IgD-negative memory B cell (primary cell): ENCODE data around the gene ZNF805. TPM values are rescaled to one million over a fixed set of nuclear protein-coding genes. Genes with fewer than 3 reads are reported as not detected.
A peak's percentile ranks its signal among the peaks of the same experiment; 100 is the strongest.

Experiments used
- H3K27ac Mint-ChIP-seq, 3 donors: one replicate each; pipeline ENCODE4 v1.8.0; 2020 to 2022; ENCODE audit warnings: mild to moderate bottlenecking in 3 of 3, mixed read lengths in 3 of 3, moderate library complexity in 1 of 3
- H3K27me3 Mint-ChIP-seq: one replicate; pipeline ENCODE4 v1.8.0; 2021; ENCODE audit warnings: mixed read lengths
- H3K36me3 Mint-ChIP-seq: one replicate; pipeline ENCODE4 v1.8.0; 2020; ENCODE audit warnings: mild to moderate bottlenecking, mixed read lengths
- H3K4me1 Mint-ChIP-seq, 3 donors: one replicate each; pipeline ENCODE4 v1.8.0; 2020 to 2022; ENCODE audit warnings: mixed read lengths in 3 of 3, mild to moderate bottlenecking in 1 of 3
- H3K4me3 Mint-ChIP-seq, 4 donors: one replicate each; pipeline ENCODE4 v1.8.0; 2020 to 2022; ENCODE audit warnings: mild to moderate bottlenecking in 4 of 4, mixed read lengths in 4 of 4, moderate library complexity in 3 of 4
- H3K9me3 Mint-ChIP-seq, 3 donors: one replicate each; pipeline ENCODE4 v1.8.0; 2020 to 2021; ENCODE audit warnings: mixed read lengths in 3 of 3, mild to moderate bottlenecking in 1 of 3
- polyA plus RNA-seq: library from polyadenylated mRNA; unstranded; fragments of 300-500 nt; fragmentation: Illumina TruSeq; gene quantifications from one replicate; pipeline ENCODE4 v1.2.3, GENCODE V29; 2021

ZNF805 gene
- polyA plus RNA-seq, 1 donor from 2014 or later, result 3.8 TPM

DNA sequence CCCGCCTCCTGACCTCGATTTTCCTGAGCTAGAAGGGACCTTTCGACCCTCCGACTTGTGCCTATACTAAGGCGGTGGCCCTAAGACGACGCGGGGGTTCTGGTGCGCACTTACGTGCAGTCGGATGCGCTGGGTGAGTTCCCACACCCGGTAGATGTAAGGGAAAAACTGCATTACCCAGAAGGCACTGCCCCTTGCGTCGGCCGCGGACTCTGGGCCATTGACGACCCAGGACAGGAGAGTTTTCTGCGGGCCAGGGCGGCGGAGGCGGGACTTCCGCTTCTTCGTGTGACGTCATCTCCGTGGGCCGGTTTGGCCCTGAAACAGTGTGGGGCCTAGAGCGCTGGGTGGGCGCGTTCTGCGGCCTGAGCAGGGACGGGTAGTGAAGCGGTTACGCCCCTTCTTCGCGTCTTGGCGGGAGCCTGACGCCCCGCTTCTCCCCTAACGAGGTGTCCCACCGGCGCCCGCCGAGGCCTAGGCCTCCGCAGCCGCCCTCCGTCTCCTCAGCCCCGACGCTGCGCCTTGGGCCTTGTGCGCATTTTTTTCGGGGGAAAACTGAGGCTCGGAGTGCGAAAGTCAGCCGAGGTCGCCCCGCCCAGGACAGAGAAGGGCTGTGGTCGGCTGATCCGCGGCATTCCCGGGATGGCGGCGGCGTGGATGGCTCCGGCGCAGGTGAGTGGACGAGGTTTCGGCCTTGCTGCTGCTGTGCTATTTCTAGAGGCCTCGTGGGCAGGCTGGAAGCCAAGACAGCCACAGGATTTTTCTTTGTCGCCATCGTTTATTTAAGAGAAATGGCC is 39.9 kb downstream of the ZNF805 start, which contains the start of gene ZNF460:
TSS of gene ZNF460 (plus strand) at position 321 of the 797 bp plus-strand sequence. CDS start at position 643, 322 bp downstream.
- Mint-ChIP-seq H3K27ac (no peak within 1 kb of the TSS), H3K4me1 (peaks cover 18 to 26% (median 23%) of the 10 kb centered on the region in 3 donors), H3K27me3 (no peaks in the 10 kb centered on the region), H3K4me3 (no peak within 1 kb of the TSS), H3K9me3 (no peaks in the 10 kb centered on the region), H3K36me3 (peaks cover 2% of the 10 kb centered on the region)

DNA sequence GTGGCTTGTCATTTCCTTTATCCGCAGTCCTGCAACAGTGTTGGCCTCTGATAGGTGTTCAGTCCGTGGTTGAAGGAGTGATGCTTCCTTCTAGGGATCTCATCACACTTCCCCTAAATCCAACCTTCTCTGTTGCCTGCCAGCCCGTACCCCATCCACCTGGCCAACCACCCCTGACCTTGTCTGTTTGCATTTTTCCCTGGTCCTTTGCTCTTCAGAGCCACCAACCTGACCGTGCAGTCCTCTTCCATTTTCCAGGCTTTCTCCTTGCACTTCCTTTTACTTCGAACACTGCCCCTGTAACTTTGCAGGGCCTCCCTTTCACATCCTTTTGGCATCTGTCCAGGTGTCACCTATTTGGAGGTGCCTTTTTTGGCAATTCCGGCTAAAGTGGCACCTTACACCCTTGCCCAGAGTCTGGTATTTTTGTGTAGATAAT is 40.5 kb downstream of the ZNF805 start:
- Mint-ChIP-seq H3K27ac (no peak overlapping the region), H3K4me1 (peaks cover 20 to 26% (median 24%) of the 10 kb centered on the region in 3 donors), H3K36me3 (no peaks in the 10 kb centered on the region), H3K9me3 (no peaks in the 10 kb centered on the region), H3K27me3 (no peaks in the 10 kb centered on the region), H3K4me3 (no peak overlapping the region)

DNA sequence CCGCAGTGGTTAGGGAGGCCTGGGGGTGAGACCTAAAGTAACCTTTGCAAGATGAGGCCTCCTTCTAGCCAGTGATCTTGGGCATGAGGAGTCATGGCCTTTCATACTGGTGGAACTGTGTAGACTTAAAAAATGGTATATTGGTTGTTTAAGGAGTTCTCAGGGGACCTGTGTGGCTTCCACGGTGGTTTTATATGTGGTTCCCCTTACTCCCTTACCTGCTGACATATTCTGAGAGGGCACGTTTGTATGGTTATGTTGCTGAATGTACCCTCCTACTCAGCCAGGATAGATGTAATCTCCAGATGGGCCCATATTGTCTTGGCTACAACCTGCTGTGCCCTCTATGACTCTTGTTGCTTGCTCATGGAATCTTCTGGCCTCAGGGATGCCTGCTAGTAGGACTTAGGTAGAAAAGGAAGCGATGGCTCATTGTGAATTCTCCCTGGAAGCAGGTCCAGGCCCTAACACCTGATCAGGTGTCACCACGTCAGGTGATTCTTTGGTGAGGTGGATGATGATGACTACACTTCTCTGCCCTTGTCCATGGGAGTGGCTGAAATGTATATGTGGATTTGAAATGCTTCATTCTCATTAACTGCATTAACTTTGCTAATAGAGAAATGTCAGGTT is 41.7 kb downstream of the ZNF805 start:
- H3K27me3 Mint-ChIP-seq, result no peaks in the 10 kb centered on the region
- peak overlapping the region in 2 of 3 donors; percentile 76 to 83 for H3K27ac Mint-ChIP-seq
- H3K4me1 Mint-ChIP-seq, result peaks cover 26 to 28% (median 27%) of the 10 kb centered on the region in 3 donors
- peaks cover 2% of the 10 kb centered on the region for H3K36me3 Mint-ChIP-seq
- peaks cover 0 to 3% (median 0%) of the 10 kb centered on the region in 3 donors for H3K9me3 Mint-ChIP-seq
- peak overlapping the region in 2 of 4 donors; percentile 71 to 90 for H3K4me3 Mint-ChIP-seq

DNA sequence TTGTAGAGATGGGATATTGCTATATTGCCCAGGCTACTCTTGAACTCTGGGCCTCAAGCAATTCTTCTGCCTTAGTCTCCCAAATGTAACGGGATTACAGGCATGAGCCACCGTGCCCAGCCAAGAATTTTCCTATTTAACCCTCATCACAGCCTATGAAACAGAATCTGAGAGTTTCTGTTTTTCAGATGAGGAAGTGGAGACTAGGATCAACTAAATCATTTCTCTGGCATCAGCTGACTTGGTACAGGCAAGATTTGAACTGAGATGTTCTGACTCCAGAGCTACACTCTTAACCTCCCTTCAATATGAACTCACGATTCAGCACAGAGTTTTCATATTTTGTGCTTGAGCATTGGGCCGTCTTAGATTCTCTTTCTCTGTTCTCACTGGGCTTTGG is 47.9 kb downstream of the ZNF805 start:
- Mint-ChIP-seq H3K4me1 (peaks cover 5 to 24% (median 15%) of the 10 kb centered on the region in 3 donors), H3K4me3 (peak overlapping the region in 1 of 4 donors; percentile 35), H3K36me3 (peaks cover 32% of the 10 kb centered on the region), H3K27me3 (no peaks in the 10 kb centered on the region), H3K27ac (peak overlapping the region in 1 of 3 donors; percentile 53), H3K9me3 (peaks cover 5 to 16% (median 6%) of the 10 kb centered on the region in 3 donors)

- Mint-ChIP-seq H3K4me1 (peaks cover 3 to 24% (median 13%) of the 10 kb centered on the region in 3 donors), H3K9me3 (peaks cover 5 to 32% (median 13%) of the 10 kb centered on the region in 3 donors), H3K27me3 (no peaks in the 10 kb centered on the region), H3K36me3 (peaks cover 41% of the 10 kb centered on the region), H3K27ac (no peak overlapping the region), H3K4me3 (no peak overlapping the region)
Observed at GRCh38 chr19:57290970-57291369, 50.5 kb downstream of the ZNF805 start.

DNA sequence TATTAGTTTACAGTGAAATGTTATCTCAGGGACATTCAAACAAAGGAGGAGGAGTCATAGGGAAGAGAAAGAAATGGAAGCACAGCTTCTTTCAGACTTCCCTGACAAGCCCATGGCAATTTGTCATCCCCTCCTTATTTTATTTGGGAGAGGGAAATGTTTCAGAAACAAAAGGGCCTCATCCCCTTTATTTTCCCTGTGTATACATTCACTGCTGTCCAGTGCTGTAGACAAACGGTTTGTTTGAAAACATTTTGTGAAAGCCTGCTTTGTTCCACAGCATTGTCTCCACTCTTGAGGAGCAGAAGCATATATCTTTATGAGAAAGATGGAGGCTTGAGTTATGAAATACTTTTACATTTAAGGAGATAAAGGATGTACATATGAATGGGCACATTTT is 52.1 kb downstream of the ZNF805 start:
- Mint-ChIP-seq H3K9me3 (peaks cover 5 to 32% (median 11%) of the 10 kb centered on the region in 3 donors), H3K4me3 (no peak overlapping the region), H3K4me1 (peaks cover 3 to 21% (median 11%) of the 10 kb centered on the region in 3 donors), H3K36me3 (peaks cover 39% of the 10 kb centered on the region), H3K27me3 (no peaks in the 10 kb centered on the region), H3K27ac (no peak overlapping the region)

DNA sequence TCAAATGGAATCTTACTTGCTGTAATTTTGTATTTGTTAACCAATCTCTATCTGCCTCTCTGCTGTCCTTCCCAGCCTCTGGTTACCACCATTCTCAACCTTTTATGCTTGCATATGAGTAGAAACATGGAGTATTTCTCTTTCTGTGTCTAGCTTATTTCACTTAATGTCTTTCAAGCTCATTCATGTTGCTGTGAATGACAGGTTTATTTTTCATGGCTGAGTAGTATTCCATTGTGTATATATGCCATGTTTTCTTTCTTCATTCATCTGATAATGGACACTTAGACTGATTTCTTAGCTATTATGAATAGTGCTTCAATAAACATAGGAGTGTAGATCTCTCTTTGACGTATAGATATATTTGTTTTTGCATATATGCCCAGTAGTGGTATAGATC is 53.3 kb downstream of the ZNF805 start:
- no peaks in the 10 kb centered on the region for H3K27me3 Mint-ChIP-seq
- H3K4me1 Mint-ChIP-seq, result peaks cover 6 to 17% (median 8%) of the 10 kb centered on the region in 3 donors
- no peak overlapping the region for H3K4me3 Mint-ChIP-seq
- H3K9me3 Mint-ChIP-seq, result peaks cover 5 to 32% (median 11%) of the 10 kb centered on the region in 3 donors
- H3K27ac Mint-ChIP-seq, result no peak overlapping the region
- H3K36me3 Mint-ChIP-seq, result peaks cover 38% of the 10 kb centered on the region

DNA sequence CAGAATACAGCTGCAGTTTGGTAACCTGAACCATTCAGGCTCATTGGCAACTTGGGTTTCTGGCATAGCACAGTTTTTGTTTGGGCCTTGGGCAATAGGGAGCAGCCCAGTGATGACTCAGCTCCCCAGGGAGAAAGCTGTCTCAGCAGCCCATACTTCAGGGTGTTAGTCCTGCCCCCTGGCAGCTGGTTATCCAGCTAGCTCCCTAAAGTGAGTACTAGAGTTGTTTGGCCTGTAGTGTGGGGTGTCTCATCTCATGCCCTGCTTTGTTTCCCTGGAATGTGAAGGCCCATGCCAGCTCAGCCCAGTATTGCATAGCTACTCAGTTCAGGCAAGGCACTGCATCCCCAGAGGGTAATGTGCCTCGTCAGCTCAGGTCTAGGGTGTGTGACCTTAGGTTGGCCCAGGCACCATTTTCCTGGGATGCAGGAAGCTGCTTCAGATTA is 61.6 kb downstream of the ZNF805 start:
- no peaks in the 10 kb centered on the region for H3K27me3 Mint-ChIP-seq
- H3K27ac Mint-ChIP-seq, result no peak overlapping the region
- peaks cover 0 to 9% (median 5%) of the 10 kb centered on the region in 3 donors for H3K4me1 Mint-ChIP-seq
- peaks cover 10% of the 10 kb centered on the region for H3K36me3 Mint-ChIP-seq
- peaks cover 0 to 5% (median 2%) of the 10 kb centered on the region in 3 donors for H3K9me3 Mint-ChIP-seq
- H3K4me3 Mint-ChIP-seq, result peak overlapping the region in 1 of 4 donors; percentile 58

DNA sequence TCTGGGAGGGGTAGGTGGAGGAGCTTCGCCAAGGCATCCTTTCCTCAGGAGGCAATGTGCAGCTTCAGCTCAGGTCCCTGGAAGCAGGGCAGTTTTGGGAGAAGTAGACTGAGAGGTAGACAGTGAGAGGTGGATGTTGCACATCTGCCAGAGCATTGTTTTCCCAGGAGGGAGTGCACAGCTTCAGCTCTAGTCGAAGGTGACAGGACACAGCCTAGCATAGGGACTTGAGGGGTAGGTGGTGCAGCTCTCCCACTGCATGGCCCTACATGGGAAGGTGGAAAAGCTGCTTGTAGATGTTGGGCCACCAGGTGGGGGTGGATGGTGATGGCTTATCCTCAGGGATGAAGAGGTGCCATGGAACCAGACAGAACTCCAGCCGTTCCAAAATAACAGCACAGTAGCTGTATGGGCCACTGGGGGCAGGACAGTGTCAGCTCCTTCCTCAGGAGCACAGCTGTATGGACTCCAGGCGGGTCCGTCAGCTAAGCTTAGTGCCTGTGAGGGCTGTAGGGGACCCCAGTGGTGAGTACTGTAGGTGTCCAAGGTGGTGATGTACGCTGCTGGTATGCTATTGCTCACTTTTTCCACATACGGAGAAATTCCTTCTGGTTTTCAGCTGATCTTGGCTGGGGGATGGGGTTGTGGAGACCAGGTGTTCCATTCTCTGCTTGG is 62.4 kb downstream of the ZNF805 start:
- Mint-ChIP-seq H3K36me3 (peaks cover 7% of the 10 kb centered on the region), H3K4me1 (peaks cover 0 to 9% (median 5%) of the 10 kb centered on the region in 3 donors), H3K4me3 (peak overlapping the region in 1 of 4 donors; percentile 74), H3K9me3 (peaks cover 0 to 5% (median 2%) of the 10 kb centered on the region in 3 donors), H3K27me3 (no peaks in the 10 kb centered on the region), H3K27ac (peak overlapping the region in 1 of 3 donors; percentile 20)

Other genes with a start within 250 kb of the ZNF805 start
- not detected for gene USP29, start 120.6 kb upstream of the ZNF805 start, polyA plus RNA-seq
- gene ZIM3, start 95.4 kb upstream of the ZNF805 start, polyA plus RNA-seq, result not detected
- not detected for gene DUXA, start 73.1 kb upstream of the ZNF805 start, polyA plus RNA-seq
- gene ZNF264, start 49.1 kb upstream of the ZNF805 start, polyA plus RNA-seq, result 15.9 TPM
- 0.51 TPM for gene AURKC, start 9.6 kb upstream of the ZNF805 start, polyA plus RNA-seq
- gene ZNF460, start 39.9 kb downstream of the ZNF805 start, polyA plus RNA-seq, result 10.2 TPM
- gene ZNF543, start 79.8 kb downstream of the ZNF805 start, polyA plus RNA-seq, result 7.3 TPM
- gene ZNF304, start 110.6 kb downstream of the ZNF805 start, polyA plus RNA-seq, result 4.2 TPM
- gene TRAPPC2B, start 122.9 kb downstream of the ZNF805 start, polyA plus RNA-seq, result 32.7 TPM
- gene ZNF547, start 122.9 kb downstream of the ZNF805 start, polyA plus RNA-seq, result 1.5 TPM
- 12.7 TPM for gene ZNF548, start 149.2 kb downstream of the ZNF805 start, polyA plus RNA-seq
- gene ZNF17, start 170.5 kb downstream of the ZNF805 start, polyA plus RNA-seq, result 5.4 TPM
- 5.4 TPM for gene ZNF749, start 194.7 kb downstream of the ZNF805 start, polyA plus RNA-seq
- gene VN1R1, start 216.5 kb downstream of the ZNF805 start, polyA plus RNA-seq, result 0.53 TPM
- 1.1 TPM for gene ZNF772, start 236.9 kb downstream of the ZNF805 start, polyA plus RNA-seq
- 12.4 TPM for gene ZNF419, start 247.1 kb downstream of the ZNF805 start, polyA plus RNA-seq